GM12801 (cell line): ENCODE data around the gene SLC25A23.

Experiments used
- TF ChIP-seq, protein P1 (sequence below): IDR thresholded peaks from one replicate; pipeline ENCODE4 v1.5.1; 2011; ENCODE audit warnings: control low read depth; ENCODE audit not compliant: insufficient read length; ENCODE audit errors: extremely low read depth

SLC25A23 gene

DNA sequence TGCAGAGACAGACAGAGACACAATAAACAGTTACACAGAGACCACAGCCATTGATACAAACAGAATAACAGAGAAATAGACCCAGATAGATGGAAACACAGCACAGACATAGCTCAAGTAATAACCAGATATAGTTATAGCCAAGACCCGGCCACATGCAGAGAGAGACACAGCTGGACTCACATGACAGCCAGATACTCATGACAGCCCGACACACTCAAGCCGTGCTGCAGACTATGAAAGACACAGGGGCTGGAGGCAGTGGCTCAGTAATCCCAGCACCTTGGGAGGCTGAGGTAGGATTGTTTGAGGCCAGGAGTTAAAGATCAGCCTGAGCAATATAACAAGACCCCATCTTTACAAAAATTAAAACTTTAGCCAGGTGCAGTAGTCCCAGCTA is 23.6 kb upstream of the SLC25A23 start:
- TF ChIP-seq, protein P1, sequence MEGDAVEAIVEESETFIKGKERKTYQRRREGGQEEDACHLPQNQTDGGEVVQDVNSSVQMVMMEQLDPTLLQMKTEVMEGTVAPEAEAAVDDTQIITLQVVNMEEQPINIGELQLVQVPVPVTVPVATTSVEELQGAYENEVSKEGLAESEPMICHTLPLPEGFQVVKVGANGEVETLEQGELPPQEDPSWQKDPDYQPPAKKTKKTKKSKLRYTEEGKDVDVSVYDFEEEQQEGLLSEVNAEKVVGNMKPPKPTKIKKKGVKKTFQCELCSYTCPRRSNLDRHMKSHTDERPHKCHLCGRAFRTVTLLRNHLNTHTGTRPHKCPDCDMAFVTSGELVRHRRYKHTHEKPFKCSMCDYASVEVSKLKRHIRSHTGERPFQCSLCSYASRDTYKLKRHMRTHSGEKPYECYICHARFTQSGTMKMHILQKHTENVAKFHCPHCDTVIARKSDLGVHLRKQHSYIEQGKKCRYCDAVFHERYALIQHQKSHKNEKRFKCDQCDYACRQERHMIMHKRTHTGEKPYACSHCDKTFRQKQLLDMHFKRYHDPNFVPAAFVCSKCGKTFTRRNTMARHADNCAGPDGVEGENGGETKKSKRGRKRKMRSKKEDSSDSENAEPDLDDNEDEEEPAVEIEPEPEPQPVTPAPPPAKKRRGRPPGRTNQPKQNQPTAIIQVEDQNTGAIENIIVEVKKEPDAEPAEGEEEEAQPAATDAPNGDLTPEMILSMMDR, result no peak

DNA sequence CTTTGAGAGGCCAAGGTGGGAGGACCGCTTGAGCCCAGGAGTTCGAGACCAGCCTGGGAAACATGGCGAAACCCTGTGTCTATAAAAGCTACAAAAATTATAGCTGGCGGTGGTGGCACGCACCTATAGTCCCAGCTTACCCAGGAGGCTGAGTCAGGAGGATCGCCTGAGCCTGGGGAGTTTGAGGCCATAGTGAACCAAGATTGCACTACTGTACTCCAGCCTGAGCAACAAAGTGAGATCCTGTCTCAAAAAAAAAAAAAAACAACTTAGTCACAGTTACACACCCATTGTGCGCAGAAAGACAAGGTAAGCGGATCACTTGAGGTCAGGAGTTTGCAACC is 22.7 kb upstream of the SLC25A23 start:
- TF ChIP-seq, protein P1, result no peak

DNA sequence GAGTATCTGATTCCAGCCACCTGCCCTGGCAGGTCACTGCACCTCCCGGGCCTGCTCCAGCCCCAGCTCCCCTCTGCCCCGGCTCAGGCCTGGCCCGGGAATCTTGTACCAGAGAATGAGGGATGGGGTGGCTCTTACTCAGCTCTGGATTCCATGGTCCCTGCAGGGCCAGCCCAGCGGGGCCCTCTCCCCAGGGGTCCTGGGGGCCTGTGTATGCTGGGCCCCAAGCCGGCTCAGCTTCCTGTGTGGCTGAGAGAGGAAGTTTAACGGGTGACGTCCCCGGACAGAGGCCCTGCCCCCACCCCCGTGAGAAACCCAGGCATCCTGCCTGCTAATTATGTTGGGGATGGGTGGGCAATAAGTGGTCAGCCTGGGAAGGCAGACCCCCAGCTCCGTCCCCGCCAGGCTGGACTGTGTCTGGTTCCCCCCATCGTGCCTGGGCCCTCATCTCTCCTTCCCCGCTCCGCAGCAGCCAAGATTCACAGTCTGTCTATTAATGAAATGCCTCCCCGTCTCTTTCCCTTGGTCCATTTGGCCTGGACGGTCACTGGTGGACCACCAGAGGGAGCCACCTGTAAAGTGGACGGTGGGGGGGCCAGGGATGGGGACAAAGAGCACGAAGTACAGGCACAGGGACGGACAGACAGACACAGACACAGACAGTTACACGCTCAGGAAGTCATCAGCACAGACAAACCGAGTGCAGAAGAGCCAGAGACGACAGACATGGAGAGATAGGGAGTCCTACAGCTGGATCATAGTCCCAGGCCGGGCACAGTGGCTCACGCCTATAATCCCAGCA is 22.1 kb upstream of the SLC25A23 start, which contains the start of gene DENND1C:
DENND1C (minus strand) TSS at position 247 of the 802 bp plus-strand sequence; CDS start at position 155, 92 bp downstream.
- TF ChIP-seq, protein P1, result no peak

DNA sequence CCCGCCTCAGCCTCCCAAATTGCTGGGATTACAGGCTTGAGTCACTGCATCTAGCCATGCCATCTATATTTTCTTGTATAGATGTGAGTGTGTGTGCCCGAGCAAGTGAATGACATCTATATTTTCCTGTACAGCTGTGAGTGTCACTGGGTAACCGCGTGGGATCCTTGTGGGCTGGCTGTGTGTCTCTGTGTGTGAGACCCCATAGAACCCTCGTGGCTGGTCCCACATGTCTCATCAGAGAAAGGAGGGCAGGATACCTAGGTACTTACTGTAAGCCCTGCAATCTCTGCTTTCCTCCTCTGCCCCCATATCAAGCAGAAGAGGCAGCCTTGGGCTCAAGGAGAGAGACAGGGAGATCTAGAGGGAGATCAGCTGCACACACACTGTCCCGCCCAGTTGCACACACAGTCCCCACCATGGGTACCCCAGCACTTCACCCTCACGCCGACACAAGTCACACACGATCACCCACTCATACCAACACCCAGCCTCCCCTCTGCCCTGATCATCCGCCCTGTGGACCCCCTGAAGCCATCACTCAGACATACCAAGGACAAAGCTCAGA is 21.3 kb upstream of the SLC25A23 start:
- TF ChIP-seq, protein P1, result no peak

DNA sequence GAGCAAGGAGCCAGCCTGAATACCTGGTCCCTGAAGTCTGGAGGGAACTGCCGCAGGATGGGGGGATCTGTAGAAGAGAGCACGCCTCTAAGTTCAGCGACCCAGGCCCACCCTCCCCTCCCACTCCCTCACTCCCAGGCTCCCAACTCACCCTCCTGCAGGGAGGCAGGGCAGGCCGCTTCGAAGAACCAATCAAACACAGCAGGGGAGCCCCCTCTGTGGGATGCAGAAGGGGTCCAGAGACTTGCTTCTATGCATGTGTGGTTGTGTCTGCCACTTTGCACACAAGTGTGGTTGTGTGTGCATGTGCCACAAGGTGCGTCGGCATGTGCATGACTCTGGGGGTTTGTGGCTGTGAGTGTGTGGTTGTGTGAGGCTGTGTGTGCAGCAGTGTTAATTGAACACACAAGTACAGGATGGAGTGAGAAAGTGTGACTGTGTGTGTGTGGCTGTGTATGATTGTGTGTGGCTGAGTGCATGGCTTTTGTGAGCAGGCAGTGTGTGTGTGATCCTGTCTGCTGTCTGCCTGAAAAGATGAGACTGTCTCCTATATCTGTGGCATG is 20.3 kb upstream of the SLC25A23 start:
- TF ChIP-seq, protein P1, result no peak

DNA sequence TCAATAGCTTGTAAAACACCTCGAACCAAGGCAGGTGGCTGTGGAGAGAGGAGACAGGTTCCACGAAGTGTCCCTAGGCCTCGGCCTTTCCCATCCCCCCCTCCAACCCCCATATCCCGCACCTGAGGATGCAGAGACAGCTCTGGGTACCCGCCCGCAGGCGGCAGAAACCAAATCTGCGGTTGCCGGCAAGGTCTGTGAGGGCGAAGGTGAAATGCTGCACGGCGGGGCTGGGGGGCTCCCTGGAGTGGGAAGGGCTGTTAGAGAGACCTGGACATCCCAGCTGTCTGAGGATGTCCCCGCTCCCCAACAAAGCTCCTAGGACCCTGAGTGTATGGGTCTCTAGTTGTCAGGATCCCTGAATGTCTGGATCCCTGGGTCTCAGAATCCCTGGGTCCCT is 19.2 kb upstream of the SLC25A23 start:
- TF ChIP-seq, protein P1, result no peak

DNA sequence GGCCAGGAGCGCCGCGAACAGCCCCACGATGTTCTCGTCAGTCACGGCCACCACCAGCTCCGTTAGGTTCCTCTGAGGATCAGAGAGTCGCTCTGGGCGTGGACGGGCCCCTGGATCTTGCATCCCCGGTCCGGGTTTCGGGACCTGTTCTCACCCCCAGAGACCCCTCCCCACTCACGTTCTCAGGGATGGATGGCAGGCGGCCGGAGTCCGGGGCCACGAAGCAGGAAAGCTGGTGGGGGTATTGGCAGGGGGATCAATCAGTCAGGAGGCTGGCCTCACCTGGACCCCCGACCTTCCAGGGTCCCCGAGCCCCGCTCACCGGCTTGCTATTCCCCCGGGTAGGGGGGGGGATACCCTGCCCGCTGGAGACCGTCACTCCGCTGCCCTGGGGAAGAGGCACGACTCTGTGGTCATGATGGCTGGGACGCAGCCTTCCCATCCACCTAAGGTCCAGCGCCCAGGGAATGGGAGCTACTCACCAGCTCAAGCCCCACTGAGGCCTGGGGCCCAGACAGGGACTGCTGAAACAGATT is 17.4 kb upstream of the SLC25A23 start:
- TF ChIP-seq, protein P1, result no peak
